ENCODE results near the gene UNC119.
"Not testable (repeated sequence)": the region's sequence is repeated elsewhere in the genome, so short reads cannot be mapped to it uniquely, and the experiment has no call there.

UNC119 gene

DNA sequence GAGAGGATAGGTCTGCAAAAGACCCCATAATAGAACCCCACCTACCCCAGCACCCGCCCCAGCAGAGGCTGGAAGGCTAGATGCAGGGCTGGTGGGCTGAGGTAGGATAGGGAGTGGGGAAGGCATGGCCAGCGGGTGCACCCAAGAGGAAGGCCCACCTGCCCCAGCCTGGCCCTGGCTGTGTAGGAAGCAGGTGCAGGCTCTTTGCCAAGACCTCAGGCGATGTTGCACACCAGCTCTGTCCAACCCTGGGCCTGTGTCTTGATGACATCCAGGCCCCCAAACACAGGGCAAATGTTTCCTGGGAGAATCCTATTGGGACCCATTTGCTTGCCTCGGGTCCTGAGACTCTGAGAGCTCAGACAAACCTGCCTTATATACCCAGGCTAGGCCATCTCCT, 12.2 kb downstream of the UNC119 start:
- DNase-seq = no peak

DNA sequence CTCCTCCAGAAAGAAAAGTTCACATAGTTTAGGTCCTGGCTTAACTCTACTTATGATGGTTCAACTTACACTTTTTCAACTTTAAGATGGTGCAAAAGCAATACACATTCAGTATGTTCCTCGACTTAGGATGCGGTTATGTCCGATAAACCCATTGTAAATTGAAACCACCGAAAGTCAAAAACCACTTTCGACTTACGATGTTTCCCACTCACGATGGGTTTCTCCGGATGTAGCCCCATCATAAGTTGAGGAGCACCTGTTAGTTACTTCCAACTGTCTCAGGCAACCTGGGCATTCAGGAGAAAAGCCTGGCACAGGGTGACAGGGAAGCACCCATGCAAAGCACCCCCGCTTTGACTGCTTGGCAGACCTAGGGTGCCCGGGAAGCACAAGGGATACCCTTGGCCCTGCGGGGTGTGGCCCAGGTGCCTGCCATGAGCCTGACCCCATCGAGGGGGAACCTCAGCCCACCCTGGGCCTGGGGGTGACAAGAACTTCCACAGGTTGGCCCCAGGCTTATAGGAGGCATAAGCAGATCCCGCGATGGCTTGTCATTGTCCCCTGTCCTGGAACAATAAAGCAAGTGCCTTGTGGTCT, 14.0 kb downstream of the UNC119 start:
- DNase-seq = no peak

DNA sequence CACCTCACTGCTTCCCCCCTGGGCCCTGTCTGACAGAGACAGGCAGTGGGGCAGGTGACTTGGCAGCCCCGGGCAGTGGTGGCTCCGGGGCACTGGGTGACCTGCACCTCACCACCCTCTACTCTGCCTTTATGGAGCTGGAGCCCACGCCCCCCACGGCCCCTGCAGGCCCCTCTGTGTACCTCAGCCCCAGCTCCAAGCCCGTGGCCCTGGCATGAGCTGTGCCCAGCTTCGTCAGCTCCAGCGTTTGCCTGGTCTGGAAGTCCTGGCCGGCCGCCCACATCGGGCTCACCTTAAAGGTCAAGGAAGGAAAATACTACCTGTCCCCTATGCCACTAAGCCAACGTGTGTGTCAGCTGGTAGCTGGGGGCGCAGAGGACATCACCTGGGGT, 15.2 kb downstream of the UNC119 start:
- no peak for DNase-seq

DNA sequence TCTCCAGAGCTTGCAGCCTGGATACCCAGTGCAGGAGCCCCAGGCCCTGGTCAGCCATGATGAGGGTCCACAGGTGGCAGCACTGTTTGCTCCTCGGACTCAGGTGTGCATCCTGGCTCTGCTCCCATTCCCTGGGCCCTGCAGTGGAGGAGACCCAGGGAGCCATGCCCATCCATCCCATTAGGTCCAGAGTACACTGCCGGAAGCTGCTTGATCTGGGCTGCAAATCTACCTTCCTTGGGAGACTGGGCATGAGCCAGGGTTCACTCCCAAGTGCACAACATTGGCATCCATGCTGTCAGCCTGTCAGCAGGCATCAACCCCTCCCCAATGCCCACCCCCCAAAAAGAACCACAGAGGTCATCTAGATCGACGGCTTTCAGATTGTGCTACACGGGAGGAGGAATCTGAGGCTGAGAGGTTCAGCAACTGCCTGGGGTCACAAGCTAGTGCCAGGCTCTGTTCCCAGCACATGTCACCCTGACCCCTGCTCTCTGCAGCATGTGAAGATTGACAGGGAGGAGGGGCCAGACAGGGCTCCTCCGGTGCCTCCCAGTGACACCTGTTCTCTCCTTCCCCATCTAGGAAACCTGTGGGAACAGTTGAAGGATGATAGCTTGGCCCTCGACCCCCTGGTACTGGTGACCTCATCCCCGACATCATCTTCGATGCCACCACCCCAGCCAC, 15.7 kb downstream of the UNC119 start:
- DNase-seq = no peak

DNA sequence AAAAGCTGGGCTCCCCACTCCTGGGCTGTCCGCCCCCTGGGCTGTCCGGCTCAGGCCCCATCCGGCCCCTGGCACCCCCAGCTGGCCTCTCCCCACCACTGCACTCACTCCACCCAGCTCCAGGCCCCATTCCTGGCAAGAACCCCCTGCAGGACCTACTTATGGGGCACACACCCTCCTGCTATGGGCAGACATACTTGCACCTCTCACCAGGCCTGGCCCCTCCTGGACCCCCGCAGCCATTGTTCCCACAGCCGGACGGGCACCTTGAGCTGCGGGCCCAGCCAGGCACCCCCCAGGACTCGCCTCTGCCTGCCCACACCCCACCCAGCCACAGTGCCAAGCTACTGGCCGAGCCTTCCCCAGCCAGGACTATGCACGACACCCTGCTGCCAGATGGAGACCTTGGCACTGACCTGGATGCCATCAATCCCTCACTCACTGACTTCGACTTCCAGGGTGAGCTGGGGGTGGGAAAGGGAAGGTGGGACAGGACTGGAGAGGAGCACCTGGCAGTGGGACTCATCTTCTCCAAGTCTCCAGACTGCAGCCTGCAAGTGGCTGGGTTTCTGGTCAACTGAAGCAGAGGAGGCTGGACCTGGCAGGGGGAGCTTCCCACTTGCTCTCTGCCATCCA, 17.6 kb downstream of the UNC119 start:
- DNase-seq = no peak

DNA sequence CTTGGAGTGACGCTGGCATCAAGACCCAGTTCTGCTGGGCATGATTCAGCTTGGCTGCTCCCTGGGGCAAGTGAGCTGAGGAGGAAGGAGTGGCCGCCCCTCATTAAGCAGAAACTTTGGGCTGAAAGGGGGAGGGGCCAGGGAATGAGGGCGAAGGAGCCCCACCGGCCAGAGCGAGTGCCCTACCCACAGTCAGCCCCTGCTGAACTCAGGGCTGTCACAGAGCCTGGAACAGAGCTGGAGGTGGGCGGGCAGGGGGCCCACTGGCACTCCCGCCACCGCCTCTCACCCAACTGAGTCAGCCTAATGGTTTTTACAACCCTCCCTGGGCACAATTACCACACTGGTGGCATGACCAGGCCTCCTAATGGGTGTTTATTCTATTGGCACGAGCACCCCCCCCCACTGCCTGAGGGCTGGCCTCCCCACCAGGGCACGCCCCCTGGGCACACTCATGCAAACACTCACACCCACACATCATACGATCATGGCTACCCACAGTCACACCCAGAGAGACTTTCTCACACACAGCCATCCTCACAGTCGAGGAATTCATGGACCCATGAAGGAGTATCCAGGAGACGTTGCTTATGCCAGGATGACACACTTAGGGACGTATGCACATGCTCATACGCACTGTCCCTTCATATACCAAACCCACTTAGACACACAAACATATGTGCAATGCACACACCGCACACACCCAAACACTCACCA, 19.2 kb downstream of the UNC119 start:
- DNase-seq = no peak

DNA sequence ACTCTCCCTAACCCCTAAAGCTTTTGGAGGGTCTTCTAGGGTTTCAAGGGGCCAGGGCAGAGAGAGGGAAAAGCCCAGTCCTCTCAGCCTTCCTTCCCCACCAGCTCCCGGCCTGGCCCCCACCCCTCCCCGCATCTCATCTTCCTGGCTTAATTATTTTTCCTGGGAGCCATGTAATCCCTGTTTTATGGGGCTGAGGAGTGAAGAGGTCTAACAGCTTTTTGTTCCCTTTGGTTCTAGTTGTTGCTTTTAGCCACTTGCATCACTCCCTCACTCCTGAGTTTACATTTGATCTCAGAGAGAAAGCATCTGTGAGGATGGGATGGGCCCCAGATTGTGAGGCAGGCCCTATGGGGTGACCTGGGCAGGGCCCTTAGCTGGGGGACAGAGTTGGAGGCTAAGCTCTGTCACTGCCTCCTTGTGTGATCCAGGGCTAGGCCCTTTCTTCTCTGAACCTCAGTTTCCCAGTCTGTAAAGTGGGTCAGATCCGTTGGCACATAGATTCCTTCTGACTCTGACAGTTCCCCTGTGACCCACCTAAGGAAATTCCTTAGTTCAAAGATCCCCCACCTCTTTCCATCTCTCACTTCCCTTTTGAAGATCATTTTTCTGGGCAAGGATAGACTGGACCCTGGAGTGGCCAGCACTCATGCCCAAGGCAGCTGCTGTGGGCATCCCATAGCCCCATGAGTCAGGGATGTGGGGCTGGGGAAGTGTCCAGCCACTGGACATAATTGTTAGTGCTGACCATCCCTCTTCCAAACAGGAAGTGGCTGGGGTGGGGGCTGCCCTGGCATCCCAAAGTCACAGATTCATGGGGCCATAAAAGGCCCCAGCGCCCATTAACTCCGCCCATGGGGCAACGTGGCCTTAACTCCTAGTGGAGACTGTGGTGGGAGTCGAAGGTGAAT, 20.1 kb downstream of the UNC119 start:
- DNase-seq = no peak

DNA sequence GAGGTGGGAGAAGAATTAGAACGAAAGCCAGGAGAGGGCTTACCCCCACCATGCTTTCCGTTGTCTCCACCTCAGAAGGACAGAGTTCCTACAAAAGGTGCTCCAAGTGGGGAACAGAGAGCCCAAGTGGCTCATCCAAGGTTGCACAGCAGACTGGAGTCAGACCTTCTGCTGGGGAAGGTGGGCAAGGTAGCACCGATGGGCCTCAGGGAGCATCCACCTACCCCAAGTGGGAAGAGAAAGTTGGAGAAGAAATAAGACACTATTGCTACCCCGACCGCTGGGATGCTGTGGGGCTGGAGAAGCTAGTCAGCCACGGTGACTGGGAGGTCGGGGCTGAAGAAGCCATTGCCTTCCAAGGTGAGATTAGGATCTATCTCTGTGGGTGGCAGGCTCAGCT, 21.5 kb downstream of the UNC119 start:
- DNase-seq = no peak

DNA sequence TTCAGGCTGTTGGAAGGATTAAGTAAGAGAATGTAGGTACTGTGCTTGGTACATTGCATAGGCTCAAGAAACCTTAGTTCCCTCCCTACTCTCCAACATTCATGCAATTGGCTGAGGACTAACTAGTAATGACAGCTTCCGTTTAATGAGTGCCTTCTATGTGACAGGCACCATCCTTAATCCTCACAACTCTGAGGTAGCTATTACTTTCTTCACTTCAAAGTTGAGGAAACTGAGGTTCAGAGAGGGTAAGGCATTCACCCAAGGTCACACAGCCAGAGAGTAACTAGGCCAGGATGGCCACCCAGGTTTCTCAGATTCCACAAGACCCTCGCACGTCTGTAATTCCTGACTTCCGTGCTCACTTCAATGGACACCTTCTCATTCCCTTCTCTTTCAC, 22.2 kb downstream of the UNC119 start:
- no peak for DNase-seq

DNA sequence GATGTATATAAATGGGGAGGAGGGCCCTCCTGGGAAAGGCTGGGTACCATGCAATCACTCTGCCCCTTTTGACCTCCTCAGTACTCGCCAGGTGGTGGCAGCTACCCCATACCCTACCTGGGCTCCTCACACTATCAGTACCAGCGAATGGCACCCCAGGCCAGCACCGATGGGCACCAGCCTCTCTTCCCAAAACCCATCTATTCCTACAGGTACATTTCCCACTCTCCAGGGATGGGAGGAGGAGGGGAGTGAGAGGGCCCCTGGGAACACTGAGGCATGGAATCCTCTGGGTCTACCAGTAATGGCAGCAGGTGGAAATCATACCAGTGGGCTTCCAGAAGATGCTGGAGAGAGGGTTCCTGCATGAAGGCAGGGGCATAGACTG, 23.4 kb downstream of the UNC119 start:
- DNase-seq = no peak

DNA sequence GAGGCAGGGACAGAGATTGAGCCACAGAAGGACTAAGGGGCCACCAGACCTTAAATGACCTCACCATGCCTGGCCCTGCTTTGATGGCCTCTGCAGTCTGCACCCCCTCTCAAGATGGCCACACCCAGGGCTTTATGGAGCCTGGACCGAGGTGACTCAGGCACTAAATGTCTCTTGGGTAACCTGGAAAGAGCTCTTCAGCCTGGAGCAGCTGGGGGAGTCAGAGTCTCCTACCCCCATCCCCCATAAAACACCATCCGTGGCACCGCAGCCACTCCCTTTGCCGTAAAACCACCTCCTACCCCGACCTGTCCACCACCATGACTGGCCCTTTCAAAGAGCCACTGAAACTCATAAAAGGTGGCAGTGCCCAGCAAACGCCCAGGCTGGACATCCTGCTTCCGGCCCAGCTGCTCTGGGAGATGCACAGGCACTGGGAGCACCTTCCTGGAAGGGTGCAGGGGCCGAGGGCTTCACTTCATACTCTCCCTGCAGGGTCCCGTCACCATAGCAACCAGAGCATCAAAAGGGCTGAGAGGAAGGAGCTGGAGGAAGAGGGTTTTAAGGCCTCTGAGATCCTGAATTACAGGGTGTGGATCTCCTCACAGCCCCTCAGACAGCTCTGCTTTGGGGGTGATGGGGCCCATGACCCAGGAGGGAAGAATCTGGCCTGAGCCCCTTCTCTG, 24.0 kb downstream of the UNC119 start:
- no peak for DNase-seq

DNA sequence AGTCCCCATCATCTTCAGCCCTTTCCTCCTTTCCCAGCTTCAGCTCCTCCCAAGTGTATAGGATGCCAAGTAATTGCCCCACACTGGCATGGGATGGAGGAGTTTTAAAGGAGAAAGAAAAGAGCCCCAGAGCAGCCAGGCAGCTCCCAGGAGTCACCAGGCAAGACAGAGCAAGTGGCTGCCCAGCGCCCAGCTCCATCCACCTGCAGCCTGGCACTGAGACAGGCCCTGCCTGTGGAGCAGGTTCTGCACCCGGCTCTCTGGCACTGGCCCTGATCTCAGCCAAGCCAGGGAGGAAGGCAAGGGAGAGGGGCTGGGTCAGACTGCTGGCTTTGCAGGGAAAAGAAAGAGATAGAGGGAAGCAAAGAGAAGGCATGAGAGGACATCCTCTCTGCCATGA, 24.6 kb downstream of the UNC119 start:
- no peak for DNase-seq

DNA sequence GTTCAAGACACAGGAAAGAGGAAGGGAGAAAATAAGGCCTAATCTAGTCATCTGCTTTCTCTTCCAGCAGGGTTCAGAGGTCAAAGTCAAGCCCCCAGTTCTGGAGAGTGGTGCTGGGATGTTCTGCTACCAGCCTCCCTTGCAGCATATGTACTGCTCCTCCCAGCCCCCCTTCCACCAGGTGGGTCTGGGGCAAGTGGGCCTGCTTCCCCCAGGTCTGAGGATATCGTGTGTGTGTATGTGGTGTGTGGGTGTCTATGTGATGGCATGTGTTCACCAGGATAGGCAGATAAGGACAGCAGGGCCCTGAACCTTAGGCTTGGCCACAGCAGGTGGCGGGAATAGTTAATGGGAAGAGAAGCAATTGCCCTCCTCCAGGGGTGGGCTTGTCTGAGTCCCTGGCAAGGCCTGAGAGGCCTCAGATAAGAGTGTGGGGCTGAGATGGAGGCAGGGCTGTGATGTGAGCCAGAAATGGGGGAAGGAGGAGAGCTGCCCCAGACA, 25.2 kb downstream of the UNC119 start:
- DNase-seq = no peak

DNA sequence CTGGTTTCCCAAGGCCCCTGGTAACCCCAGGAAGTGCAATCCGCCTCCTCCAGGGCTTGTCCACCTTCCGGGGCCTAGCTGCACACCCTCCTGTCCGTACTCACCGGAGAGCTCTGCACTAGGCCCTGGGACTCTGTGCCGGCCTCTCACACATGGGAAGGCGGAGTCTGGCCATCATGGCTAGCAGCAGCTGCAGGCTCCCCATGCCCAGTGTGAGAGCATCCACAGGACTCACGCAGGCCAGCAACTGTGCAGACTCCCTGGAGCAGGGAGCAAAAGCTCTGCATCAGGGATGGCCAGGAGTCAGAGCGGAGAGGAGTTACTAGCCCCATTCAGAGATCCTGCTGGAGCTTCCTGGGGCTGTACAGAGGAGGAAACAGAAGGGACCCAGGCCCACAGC, 26.0 kb downstream of the UNC119 start:
- no peak for DNase-seq

DNA sequence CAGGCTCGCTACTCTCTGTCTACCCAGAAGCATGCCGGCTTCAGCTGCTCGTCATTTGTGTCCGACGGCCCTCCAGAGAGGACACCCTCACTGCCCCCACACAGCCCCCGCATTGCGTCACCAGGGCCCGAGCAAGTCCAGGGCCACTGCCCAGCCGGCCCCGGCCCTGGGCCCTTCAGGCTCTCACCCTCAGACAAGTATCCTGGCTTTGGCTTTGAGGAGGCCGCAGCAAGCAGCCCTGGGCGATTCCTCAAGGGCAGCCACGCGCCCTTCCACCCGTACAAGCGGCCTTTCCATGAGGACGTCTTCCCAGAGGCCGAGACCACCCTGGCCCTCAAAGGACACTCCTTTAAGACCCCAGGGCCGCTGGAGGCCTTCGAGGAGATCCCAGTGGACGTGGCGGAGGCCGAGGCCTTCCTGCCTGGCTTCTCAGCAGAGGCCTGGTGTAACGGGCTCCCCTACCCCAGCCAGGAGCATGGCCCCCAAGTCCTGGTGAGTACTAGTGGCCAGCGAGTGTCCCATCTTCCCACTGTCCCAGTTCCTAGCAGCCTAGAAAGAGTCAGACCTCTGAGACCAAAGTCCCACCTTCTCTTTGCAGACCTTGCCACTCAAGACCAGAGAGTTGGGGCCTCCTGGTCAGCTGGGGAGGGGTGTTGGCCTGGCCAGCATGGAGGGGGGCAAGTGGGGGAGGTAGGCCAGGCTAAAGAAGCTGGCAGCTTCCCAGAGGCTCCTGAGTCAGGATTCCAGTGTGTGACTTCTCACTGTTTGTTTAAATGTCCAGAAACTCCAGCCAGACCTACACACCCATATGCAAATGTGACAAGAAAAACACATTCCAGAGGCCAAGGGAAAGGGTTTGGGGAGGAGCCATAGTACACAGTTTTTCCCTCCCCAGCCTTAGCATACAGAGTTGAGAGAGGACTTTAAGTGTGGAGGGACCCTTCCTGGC, 27.7 kb downstream of the UNC119 start:
- no peak for DNase-seq

DNA sequence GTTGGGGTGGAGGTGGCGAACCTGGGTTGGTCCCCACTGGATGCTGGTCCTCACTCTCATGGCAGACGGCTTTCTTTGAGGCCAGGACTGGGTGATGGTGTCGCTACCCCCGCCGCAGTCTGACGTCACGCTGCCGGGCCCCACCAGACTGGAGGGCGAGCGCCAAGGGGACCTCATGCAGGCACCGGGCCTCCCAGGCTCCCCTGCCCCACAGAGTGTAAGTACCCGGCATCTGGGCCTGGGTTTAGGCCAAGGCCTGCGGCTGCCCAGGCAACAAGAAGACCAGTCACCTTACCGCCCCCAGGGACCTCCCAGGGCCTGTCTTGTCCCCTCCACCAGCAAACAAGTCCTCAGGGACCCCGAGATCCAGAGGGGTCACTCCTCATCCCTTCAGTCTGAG, 28.5 kb downstream of the UNC119 start:
- DNase-seq = no peak

DNA sequence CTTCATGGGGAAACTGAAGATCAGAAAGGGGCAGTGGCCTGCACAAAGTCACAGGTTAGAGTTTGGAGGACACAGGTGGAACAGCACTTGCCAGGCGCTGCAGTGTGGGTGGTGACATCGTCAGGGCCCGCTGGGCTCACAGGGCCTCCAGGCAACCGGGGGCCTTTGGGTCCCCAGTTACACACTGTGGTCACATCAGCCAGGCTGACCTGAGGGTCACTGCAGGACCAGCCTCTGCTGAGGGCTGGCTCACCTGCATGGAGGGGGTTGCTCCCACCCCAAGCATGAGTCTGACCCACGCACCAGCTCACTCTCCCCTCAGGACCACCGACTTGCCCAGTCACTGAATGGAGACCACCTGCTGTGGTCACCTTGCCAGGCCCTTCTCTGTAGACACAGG, 29.2 kb downstream of the UNC119 start:
- no peak for DNase-seq

DNA sequence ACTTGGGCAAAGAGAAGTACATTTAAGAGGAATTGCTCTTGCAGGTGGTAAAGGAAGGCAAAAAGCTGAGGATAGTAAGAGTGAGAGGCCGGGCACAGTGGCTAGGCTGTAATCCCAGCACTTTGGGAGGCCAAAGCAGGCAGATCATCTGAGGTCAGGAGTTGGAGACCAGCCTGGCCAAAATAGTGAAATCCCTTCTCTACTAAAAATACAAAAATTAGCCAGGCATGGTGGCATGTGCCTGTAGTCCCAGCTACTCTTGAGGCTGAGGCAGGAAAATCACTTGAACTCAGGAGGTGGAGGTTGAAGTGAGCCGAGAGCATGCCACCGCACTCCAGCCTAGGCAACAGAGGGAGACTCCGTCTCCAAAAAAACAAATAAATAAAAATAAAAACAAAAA, 30.1 kb downstream of the UNC119 start:
- DNase-seq = not testable (repeated sequence)

DNA sequence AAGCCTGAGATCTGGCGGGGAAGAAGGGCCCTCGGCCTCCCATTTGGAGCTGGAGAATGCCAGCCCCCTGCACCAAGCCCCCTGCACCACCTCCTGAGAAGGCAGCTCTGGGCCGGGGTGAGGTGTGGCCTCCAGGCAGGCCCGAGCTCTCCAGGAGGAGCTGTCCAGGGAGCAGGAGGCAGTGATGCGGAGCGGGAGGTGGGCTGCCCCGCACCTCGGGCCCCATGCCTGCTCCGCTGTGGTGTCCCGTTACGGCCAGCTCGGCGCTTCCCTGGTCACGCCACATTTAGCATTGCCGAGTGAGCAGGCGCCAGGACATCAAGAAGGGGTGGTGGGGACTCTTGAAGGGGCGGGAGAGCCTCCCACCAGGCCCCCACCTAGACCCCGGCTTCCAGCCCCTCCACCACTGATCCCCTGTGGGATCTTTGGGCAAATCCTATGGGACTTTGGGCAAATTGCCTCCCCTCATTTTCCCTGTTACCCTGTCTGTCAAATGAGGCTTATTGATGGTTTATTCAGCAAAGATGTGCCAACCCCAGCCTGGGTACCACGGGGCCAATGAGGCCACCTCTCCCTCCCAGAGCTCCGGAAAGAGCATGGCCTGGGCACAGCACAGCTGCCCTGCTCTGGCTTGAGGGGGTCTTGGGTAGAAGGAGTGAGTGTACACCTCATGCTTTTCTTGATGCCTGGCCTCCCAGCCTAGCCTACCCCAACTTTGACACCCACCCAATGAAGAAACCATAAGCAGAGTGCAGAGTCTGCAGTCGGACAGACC, 30.9 kb downstream of the UNC119 start:
- DNase-seq = no peak

DNA sequence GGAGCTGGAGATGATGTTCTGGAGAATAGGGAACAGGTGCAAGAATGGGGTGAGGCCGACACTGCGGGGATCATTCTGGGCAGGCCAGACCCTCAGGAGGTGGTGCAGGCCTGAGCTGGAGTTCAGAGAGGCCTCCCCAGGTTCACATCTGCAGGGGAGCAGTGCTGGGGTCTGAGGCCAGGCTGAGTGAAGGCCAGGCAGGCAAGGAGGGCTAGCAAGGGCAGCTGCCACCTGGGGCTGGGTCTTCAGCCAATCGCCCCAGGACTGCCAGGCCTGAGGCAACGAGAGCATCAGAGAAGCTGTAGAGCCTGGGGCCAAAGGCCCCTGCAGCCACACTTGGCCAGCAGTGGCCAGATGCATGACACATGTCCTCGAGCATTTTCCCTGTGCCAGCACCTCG, 31.7 kb downstream of the UNC119 start:
- DNase-seq = no peak
